ENCODE results near the gene RPE. TPM values are rescaled to one million over a fixed set of nuclear protein-coding genes. Genes with fewer than 3 reads are reported as not detected.

Gene RPE
- total RNA-seq, 1 donor from 2014 or later: 59.8 TPM

DNA sequence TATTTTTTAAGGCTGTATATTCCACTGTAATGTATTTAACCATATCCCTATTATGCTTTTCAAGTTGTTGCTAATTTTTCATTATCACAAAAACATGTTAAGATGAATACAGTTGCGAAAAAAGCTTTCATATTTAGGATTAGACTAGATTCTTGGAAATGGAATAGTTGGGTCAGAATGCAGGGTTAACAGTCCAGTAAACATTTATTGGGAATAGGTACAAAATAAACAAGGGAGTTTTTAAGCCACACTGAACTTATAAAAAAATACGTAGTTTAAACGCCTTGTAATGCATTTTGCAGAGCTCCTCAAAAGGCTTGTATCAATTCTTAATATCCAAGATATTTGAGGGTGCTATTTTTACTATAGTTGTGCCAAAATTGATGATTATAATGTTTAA, 35.6 kb downstream of the RPE start:
- Mint-ChIP-seq H3K27me3 (ENCODE audit: low read depth) (no peaks in the 10 kb centered on the region), H3K36me3 (ENCODE audit: low read depth) (peaks cover 4% of the 10 kb centered on the region), H3K27ac (ENCODE audit: unreplicated experiment) (no peak overlapping the region), H3K4me1 (no peaks in the 10 kb centered on the region), H3K9me3 (peaks cover under 1% of the 10 kb centered on the region), H3K4me3 (no peak overlapping the region)
- DNase-seq (ENCODE audit: low read depth, low spot score): no peak
- no peak for TF ChIP-seq CTCF (conservative IDR thresholded peaks at IDR 0.05)

DNA sequence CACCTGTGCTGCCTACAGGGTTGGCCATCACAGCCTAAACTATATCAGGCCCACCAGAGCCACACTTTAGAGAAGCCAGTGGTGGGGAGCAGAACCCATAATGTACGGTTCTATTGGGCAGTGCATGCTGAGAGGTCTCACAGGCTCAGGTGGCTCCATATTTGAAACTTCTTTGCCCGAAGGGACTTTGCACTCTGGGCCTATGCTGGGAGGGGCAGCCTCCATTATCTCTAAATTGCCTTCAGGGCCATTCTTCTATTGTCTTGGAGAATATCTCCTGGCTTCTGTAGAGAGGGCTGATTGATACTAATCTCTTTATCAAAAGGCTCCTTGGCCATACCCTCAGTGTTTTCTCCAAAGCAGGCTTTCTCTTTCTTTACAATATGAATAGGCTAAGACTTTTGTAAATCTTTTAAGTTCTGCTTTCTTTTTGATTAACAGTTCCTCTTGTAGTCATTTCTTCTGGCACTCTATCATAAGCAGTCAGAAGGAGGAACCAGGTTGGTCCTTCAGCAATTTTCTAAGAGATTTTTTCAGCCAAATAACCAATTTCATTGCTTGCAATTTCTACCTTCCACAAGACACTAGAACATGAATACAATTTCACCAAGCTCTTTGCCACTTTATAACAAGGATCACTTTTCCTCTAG, 44.5 kb downstream of the RPE start:
- no peaks in the 10 kb centered on the region for H3K4me1 Mint-ChIP-seq
- H3K4me3 Mint-ChIP-seq: no peak overlapping the region
- no peak overlapping the region for H3K27ac Mint-ChIP-seq (ENCODE audit: unreplicated experiment)
- peaks cover 16% of the 10 kb centered on the region for H3K36me3 Mint-ChIP-seq (ENCODE audit: low read depth)
- no peak for TF ChIP-seq CTCF (conservative IDR thresholded peaks at IDR 0.05)
- no peak for DNase-seq (ENCODE audit: low read depth, low spot score)
- no peaks in the 10 kb centered on the region for H3K27me3 Mint-ChIP-seq (ENCODE audit: low read depth)
- peaks cover 11% of the 10 kb centered on the region for H3K9me3 Mint-ChIP-seq

DNA sequence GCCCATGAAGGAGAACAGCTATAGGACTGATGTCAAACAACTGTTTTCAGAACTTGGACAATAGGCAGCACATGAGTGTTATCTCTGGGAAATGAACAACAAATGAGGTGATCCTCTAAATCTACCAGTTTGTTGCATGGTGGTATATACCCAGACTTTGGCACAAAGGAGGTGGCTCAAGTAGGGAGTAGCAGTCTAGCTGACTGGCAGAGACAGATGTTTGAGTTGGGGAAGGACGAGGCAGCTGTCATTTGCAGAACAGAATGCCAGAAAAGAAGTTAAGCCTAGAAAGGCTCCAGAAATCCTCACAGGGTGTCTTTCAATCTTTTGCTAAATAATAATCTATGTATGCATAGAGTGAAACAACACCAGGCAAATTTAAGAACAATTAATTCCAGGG, 47.4 kb downstream of the RPE start:
- H3K27me3 Mint-ChIP-seq (ENCODE audit: low read depth): no peaks in the 10 kb centered on the region
- no peak overlapping the region for H3K27ac Mint-ChIP-seq (ENCODE audit: unreplicated experiment)
- H3K36me3 Mint-ChIP-seq (ENCODE audit: low read depth): peaks cover 28% of the 10 kb centered on the region
- DNase-seq (ENCODE audit: low read depth, low spot score): no peak
- H3K4me1 Mint-ChIP-seq: no peaks in the 10 kb centered on the region
- no peak for TF ChIP-seq CTCF (conservative IDR thresholded peaks at IDR 0.05)
- peaks cover 14% of the 10 kb centered on the region for H3K9me3 Mint-ChIP-seq
- H3K4me3 Mint-ChIP-seq: no peak overlapping the region

GRCh38 chr2:210050885-210051284, 48.4 kb downstream of the RPE start:
- no peaks in the 10 kb centered on the region for H3K4me1 Mint-ChIP-seq
- H3K27me3 Mint-ChIP-seq (ENCODE audit: low read depth): no peaks in the 10 kb centered on the region
- no peak overlapping the region for H3K27ac Mint-ChIP-seq (ENCODE audit: unreplicated experiment)
- peaks cover 37% of the 10 kb centered on the region for H3K36me3 Mint-ChIP-seq (ENCODE audit: low read depth)
- DNase-seq (ENCODE audit: low read depth, low spot score): no peak
- TF ChIP-seq CTCF (conservative IDR thresholded peaks at IDR 0.05): no peak
- peaks cover 21% of the 10 kb centered on the region for H3K9me3 Mint-ChIP-seq
- H3K4me3 Mint-ChIP-seq: no peak overlapping the region

DNA sequence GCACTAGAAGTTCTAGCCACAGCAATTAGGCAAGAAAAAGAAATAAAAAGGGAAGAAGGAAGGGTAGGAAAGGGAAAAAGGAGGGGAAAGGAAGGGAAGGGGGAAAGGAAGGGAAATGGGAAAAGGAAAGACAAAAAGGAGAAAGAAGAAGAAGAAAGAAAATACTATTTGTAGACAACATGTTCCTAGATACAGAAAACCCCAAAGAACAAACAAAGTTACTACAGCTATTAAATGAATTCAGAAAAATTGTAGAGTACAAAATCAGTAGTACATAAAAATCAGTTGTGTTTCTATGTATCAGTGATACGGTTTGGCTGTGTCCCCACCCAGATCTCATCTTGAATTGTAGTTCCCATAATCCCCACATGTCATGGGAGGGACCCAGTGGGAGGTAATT, 52.3 kb downstream of the RPE start:
- no peak for TF ChIP-seq CTCF (conservative IDR thresholded peaks at IDR 0.05)
- no peaks in the 10 kb centered on the region for H3K4me1 Mint-ChIP-seq
- H3K36me3 Mint-ChIP-seq (ENCODE audit: low read depth): peaks cover 35% of the 10 kb centered on the region
- peaks cover 16% of the 10 kb centered on the region for H3K9me3 Mint-ChIP-seq
- no peaks in the 10 kb centered on the region for H3K27me3 Mint-ChIP-seq (ENCODE audit: low read depth)
- DNase-seq (ENCODE audit: low read depth, low spot score): no peak
- no peak overlapping the region for H3K4me3 Mint-ChIP-seq
- H3K27ac Mint-ChIP-seq (ENCODE audit: unreplicated experiment): no peak overlapping the region
